Amniotic epithelial cell (primary cell): ENCODE results near the gene CRYBG1.
A peak's percentile ranks its signal among the peaks of the same experiment; 100 is the strongest.

ENCODE experiments used
- DNase-seq: peaks from one replicate; pipeline ENCODE4 v3.0.0-alpha.2; 2010; ENCODE audit warnings: low read depth

CRYBG1 gene

GRCh38 chr6:106525107-106525881 lies 164.8 kb downstream of the CRYBG1 start:
- DNase-seq: no peak

GRCh38 chr6:106525882-106526275 lies 165.4 kb downstream of the CRYBG1 start:
- no peak for DNase-seq

DNA sequence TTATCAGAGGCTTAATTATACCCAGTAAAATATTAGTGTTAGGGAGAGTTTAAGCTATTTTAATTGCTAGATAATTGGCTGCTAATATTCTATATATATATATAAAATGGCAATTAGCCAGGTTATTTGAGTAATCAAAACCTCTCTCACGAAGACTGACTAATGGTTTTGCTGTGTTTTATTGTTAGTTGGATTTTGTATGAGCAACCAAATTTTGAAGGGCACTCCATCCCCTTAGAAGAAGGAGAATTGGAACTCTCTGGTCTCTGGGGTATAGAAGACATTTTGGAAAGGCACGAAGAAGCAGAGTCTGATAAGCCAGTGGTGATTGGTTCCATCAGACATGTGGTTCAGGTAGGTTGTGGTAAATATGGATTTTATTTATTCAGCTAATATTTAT lies 166.6 kb downstream of the CRYBG1 start:
- DNase-seq: no peak

DNA sequence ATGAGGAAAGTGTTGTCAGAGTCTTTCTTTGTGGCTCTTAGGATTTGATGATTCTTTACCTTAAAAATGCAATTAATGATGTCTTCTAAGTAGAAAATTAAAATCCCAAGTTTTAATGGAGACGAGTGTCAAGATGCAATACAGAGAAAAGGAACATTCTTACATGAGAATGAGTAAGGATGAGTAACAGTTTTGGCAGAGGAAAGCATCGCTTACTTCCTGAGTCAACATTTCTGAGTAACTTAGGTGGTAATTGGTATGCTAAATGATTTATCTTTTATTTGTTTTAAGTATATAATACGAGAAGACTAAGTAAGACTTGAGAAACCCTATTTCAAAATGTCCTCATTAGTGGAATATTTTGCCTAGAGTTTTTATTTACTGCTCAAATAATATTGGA lies 167.5 kb downstream of the CRYBG1 start:
- DNase-seq: peak; percentile 97

- DNase-seq: no peak
Observed at GRCh38 chr6:106528521-106528920, 168.0 kb downstream of the CRYBG1 start.

GRCh38 chr6:106529438-106529837 lies 168.9 kb downstream of the CRYBG1 start:
- no peak for DNase-seq

DNA sequence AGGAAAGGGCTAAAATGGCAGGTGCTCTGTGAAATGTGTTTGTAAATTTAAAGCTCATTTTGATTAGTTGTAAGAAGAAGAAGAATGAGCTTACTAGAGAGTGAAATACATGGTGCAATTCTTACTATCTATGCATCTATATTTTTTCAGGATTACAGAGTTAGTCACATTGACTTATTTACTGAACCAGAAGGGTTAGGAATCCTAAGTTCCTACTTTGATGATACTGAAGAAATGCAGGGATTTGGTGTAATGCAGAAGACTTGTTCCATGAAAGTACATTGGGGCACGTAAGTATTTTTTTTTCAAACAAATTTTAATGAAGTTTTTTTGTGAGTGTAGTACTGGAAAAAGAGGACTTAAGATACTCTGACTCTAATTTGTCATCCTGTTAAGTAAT lies 169.5 kb downstream of the CRYBG1 start:
- peak; percentile 68 for DNase-seq

- DNase-seq: no peak
Observed at GRCh38 chr6:106530502-106530901, 170.0 kb downstream of the CRYBG1 start.

DNA sequence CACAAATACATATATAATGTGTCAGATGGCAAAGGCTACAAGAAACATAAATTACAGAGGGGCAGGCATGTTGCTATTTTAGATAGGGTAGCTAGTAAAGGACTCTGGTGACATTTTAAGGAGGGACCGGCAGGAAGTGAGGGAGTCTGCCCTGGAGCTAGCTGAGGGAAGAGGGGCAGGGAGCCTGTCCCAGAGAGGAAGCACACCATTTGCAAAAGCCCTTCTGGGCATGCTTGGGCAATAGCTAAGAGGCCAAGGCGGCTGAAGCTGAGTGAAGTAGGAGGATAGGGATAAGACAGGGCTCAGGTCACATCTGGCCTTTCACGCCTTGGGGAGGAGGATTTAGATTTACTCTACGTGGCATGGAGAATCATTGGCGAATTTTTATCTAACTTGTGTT lies 172.5 kb downstream of the CRYBG1 start:
- DNase-seq: no peak

DNA sequence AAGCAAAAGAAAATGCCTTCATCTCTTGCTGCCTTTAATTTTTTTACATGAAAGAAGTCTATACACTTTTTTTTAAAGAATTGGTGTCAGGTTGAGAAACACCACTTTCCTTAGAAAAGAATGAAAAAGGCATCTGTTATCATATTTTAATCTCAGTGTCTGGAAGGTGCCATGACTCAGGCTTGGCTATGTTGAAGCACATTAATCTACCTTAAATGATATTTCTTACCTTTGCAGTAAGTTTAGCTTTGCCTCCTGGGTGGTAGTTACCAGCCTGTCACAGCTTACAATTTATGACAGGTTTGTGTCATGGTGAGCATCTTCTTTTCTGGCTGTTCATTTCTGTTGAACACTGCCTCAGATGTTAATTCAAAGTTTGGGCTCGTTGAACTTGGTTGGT lies 173.5 kb downstream of the CRYBG1 start:
- no peak for DNase-seq

DNA sequence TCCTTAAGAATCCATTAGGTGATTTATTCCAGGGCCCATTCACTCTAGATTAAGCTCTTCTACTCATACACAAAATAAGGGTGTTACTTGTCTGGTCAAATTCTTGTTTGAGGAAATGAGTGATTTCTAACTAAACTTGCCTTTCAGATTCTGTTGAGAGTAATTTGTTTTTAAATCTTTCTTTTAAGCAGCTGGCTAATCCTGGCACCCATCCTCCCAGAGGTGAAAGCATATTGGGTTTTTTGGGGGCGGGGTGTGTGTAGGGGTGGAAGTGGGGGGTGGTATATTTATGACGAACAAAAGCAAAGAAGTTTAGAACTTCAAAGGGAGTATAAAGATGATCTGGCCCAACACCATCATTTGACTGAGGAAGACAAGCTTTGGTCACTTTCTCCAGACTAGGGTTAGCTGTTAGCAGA lies 174.1 kb downstream of the CRYBG1 start:
- no peak for DNase-seq

DNA sequence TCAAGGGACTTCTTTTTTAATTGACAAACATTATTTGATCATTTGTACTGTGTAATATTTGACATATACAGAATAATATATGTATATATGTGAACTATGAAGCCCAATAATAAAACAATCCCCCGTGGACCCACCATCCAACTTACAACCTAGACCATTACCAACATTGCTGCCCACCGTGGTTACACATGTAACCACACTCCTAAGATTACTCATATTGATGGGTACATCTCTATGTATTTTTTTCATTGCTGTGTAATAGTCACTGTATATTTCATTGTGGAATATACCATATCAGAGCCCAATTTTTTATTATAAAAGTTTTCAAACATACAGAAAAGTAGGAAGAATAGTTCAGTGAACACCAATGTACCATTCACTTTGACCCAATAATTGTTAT lies 174.5 kb downstream of the CRYBG1 start:
- no peak for DNase-seq

DNA sequence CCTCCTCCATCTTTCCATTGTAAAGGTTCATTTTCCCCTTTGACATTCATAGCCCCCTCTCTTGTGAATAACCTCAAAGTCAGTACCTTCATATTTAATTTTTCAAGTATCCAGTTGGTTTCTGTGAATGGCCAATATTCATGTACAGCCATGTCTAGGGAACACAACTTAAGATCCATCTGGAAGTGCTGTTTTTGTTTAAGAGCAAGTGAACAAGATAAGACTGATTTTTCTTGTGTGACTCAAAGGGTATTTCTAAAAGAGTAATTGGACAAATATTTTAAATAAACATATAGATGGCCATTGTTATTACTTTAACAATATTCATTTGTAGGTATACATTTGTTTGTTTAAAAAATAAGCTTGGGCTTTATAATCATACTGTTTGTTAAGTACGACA lies 175.8 kb downstream of the CRYBG1 start:
- DNase-seq: no peak

- DNase-seq: no peak
Observed at GRCh38 chr6:106536851-106537250, 176.3 kb downstream of the CRYBG1 start.

DNA sequence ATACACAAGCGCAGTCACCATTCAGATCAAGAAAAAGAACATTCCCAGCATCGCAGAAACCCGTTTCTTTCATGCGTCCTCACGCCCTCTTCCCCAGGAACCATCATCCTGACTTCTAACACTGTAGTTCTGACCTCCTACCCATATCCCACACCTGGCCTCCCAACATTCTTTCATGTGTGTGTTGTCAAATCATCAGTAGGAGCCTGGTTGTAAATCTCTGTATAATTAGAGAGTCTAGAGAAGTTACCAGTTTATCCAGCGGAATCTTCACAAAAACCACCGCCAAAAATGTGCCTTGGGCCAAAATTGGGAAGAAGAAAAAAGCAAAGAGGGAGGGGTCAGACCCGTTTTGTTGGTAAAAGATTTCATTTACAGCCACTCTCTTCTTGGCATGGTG lies 177.1 kb downstream of the CRYBG1 start:
- no peak for DNase-seq

DNA sequence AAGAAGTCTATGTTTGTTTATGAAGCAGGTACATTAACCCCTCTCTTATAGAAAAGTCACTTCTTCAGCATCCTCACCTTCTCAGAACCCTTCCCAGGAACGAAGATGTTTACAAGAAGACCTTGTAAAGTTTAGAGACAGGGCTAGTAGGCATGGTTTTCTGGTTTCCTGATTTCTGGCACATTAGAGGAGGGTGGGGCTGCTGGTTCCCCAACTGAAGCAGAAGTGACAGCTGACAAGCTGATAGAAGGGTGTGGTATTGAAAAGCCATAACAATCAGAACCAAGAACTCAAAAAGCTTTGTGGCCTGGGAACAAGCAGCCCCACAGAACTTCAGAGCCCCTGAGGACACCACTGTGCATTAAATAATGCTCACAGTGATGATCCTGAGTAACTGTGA lies 177.6 kb downstream of the CRYBG1 start:
- no peak for DNase-seq

- DNase-seq: no peak
Observed at GRCh38 chr6:106539936-106540335, 179.4 kb downstream of the CRYBG1 start.

DNA sequence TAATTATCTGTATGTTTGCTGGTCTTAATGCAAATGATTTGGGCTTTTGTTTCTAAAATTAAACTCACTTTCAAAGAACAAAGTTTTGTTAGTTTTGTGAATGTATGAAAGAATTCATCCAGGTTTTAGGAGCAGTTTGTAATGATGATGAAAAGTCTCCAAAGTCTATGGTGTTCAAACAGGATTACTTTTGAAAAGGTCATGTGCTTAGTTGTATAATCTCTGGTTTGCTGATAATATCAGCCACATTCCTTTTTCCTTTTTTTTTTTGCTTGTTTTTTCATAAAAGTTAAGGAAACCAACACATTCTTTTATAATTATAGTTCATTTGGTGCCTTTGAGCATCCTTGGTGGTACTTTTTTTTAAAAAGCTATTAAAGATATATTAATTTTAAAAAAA lies 179.9 kb downstream of the CRYBG1 start:
- peak; percentile 53 for DNase-seq

- peak; percentile 84 for DNase-seq
Observed at GRCh38 chr6:106540907-106541306, 180.4 kb downstream of the CRYBG1 start.

DNA sequence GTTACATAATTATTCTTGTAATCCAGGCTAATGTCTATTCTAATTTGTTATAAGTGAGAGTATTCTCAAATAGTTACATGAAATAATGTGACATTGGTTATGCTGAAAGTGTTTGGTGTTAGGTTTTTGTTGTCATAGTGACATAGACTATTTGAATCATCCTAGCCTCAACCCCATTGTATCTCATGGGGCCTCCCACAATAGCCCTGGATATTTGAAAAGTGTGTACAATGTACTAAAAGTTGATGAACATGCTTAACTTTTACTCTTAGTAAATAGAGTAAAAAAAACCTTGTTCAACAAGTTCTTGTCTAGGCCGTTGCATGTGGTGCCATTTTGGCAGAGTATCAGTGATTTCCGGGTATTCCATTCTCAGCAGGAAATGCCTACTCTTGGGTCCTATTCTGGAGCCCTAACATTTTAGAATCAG lies 185.8 kb downstream of the CRYBG1 start:
- DNase-seq: no peak

GRCh38 chr6:106546691-106547414 lies 186.3 kb downstream of the CRYBG1 start:
- peak; percentile 84 for DNase-seq

DNA sequence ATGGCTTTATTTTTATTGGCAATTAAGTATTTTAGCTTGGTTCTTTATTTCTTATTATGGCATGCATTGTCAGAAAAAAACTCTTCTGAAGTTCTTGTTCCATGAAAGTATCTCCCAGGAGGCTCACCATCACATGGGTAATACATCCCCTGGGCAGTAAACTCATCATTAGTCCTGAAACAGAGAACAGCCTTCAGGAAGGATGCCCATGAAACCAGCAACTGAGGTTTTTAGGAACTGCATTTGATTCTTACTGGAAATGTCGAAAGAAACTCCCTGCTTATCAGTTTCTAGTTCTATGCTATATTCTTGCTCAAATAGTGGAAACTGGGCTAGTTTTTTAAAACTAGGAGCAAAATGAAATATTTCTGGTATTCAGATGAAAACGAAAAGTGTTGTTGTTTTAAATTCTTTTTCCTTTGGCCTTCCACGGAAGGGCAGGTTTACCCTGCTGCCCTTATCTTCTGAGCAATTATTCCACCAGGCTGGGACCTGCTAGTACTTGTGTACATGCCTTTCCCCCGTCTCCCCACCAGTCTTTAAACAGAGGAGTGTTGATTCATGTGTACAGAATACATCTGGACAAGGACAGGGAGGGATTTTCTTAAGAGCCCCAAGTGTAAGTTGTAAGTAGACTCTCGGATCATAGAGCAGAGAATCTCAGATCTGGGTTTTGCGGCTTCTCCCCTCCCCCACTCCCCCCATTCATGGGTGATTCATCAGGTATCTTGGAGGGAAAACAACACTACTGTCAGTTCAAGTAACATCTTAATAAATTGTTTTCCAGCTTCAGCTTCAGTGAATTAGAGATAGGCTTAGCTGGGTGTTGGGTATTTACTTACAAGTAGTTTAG lies 187.3 kb downstream of the CRYBG1 start:
- DNase-seq: peak; percentile 94
